Keratinocyte (primary cell): ENCODE data around the gene ACOT7. TPM values are rescaled to one million over a fixed set of nuclear protein-coding genes. Genes with fewer than 3 reads are reported as not detected.

Experiments
- DNase-seq: peaks from one replicate; pipeline ENCODE4 v3.0.0-alpha.2; 2011; ENCODE audit warnings: low read depth, missing footprints, low spot score
- FAIRE-seq: peaks from 2 replicates; lab custom pipeline; 2011; peaks lifted over from hg19 to GRCh38; lab: Jason Lieb, UNC
- H2AFZ ChIP-seq: 2 replicates; pipeline ENCODE4 v1.6.0; 2012; ENCODE audit warnings: low read length, control low read depth, inconsistent platforms; ENCODE audit not compliant: control insufficient read depth
- H3K27ac ChIP-seq: 2 replicates; pipeline ENCODE4 v1.5.1; 2011; ENCODE audit warnings: low read length; ENCODE audit not compliant: control insufficient read depth, insufficient read depth
- H3K27me3 ChIP-seq: 3 replicates; pipeline ENCODE4 v1.6.0; 2011; ENCODE audit warnings: low read length; ENCODE audit not compliant: control insufficient read depth, insufficient read depth; ENCODE audit errors: extremely low read depth
- H3K36me3 ChIP-seq, 2 experiments: 2 replicates in 1 of 2; 3 replicates in 1 of 2; pipeline ENCODE4 v1.5.1; 2011; ENCODE audit warnings: low read length in 2 of 2, mild to moderate bottlenecking in 1 of 2; ENCODE audit not compliant: control insufficient read depth in 2 of 2, insufficient read depth in 2 of 2; ENCODE audit errors: extremely low read depth in 1 of 2
- H3K4me1 ChIP-seq: 3 replicates; pipeline ENCODE4 v1.5.1; 2011; ENCODE audit warnings: low read length; ENCODE audit not compliant: control insufficient read depth, insufficient read depth; ENCODE audit errors: extremely low read depth
- H3K4me2 ChIP-seq: 3 replicates; pipeline ENCODE4 v1.6.0; 2011; ENCODE audit warnings: low read depth, low read length; ENCODE audit not compliant: control insufficient read depth, insufficient read depth; ENCODE audit errors: extremely low read depth
- H3K4me3 ChIP-seq, 3 experiments: fragments of 200-600 bp in 1 of 3; sonication (generic) in 1 of 3; 2 replicates in 2 of 3; 3 replicates in 1 of 3; pipeline ENCODE4 v1.5.1; 2011 to 2016; ENCODE audit warnings: low read length in 3 of 3, mild to moderate bottlenecking in 3 of 3, control low read depth in 2 of 3, inconsistent platforms in 1 of 3, low read depth in 1 of 3, mixed read lengths in 1 of 3, mixed run types in 1 of 3, moderate library complexity in 1 of 3; ENCODE audit not compliant: control insufficient read depth in 2 of 3, insufficient read depth in 2 of 3; ENCODE audit errors: extremely low read depth in 1 of 3
- H3K79me2 ChIP-seq: 2 replicates; pipeline ENCODE4 v1.6.0; 2012; ENCODE audit warnings: low read length; ENCODE audit not compliant: control insufficient read depth, insufficient read depth
- H3K9ac ChIP-seq: 3 replicates; pipeline ENCODE4 v1.6.0; 2011; ENCODE audit warnings: low read length; ENCODE audit not compliant: control insufficient read depth, insufficient read depth; ENCODE audit errors: extremely low read depth
- H3K9me1 ChIP-seq: 3 replicates; pipeline ENCODE4 v1.6.0; 2011; ENCODE audit warnings: low read length; ENCODE audit not compliant: control insufficient read depth, insufficient read depth; ENCODE audit errors: extremely low read depth
- H3K9me3 ChIP-seq: 2 replicates; pipeline ENCODE4 v1.5.1; 2012; ENCODE audit warnings: low read depth, low read length; ENCODE audit not compliant: control insufficient read depth
- H4K20me1 ChIP-seq: 3 replicates; pipeline ENCODE4 v1.6.0; 2011; ENCODE audit warnings: low read length; ENCODE audit not compliant: control insufficient read depth, insufficient read depth; ENCODE audit errors: extremely low read depth
- EZH2 ChIP-seq: IDR thresholded peaks from one replicate; pipeline ENCODE4 v1.6.1; 2012; ENCODE audit warnings: inconsistent platforms, mild to moderate bottlenecking, low read length, moderate library complexity
- dilution Hi-C: fragments of 300-500 bp; cut with MboI; formaldehyde crosslinking; loops from one replicate; pipeline ENCODE4 v1.7.0; 2020; ENCODE audit warnings: low sequenced_read_pairs; ENCODE audit not compliant: extremely low pct_ligation_motif_present
- polyA plus RNA-seq, 5 experiments: library from polyadenylated mRNA; depleted of rRNA in 3 of 5; stranded (reverse) in 3 of 5; stranded (forward) in 1 of 5; unstranded in 1 of 5; fragments of >200 nt; gene quantifications; 1 replicate in 1 of 5; 2 replicates in 3 of 5; 3 replicates in 1 of 5; pipeline versions ENCODE4 v1.2.1 to v1.2.3, GENCODE V29; 2011 to 2012; ENCODE audit warnings: missing spikeins in 2 of 5, low read depth in 1 of 5, low replicate concordance in 1 of 5
- TF ChIP-seq, protein P1 (sequence below), 3 experiments: IDR thresholded peaks in 1 of 3; conservative IDR thresholded peaks in 1 of 3; optimal IDR thresholded peaks in 1 of 3; 2 replicates in 2 of 3; 3 replicates in 1 of 3; pipeline versions ENCODE3 to v1.5.1; 2011; ENCODE audit warnings: low read length in 3 of 3, mild to moderate bottlenecking in 3 of 3, moderate library complexity in 2 of 3, control low read depth in 1 of 3, inconsistent platforms in 1 of 3; ENCODE audit not compliant: insufficient read depth in 2 of 3; ENCODE audit errors: extremely low read depth in 1 of 3

The ACOT7 gene
- polyA plus RNA-seq, 1 donor (not counting 4 experiments of a cell fraction or from before 2014, with no cell fraction given) = 226 TPM

DNA sequence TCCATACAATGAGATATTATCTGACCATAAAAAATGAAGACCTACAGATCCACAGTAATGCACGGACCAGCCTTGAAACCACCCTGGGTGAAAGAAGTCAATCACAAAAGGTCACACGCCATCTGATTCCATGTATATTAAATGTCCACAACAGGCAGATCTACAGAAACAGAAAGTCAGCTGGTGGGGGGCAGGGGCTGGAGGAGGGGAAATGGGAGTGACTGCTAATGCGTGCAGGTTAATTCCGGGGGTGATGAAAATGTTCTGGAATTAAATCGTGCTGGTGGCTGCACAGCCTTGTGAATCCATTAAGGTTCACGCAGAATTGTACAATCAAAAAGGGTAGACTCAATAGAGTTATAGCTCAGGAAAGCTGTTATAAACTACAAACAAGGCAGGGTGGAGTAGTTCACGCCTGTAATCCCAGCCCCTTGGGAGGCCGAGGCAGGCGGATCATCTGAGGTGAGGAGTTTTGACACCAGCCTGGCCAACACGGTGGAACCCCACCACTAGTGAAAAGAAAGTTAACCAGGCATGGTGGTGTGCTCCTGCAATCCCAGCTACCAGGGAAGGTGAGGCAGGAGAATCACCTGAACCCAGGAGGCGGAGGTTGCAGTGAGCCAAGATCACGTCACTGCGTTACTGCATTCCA lies 32.3 kb downstream of the ACOT7 start:
- H3K9ac ChIP-seq = no peak overlapping the region
- FAIRE-seq (no peak), DNase-seq (no peak)
- peak overlapping the region; percentile 20 for H3K27ac ChIP-seq
- dilution Hi-C loops = no loop called here
- H3K9me3 ChIP-seq = no peaks in the 10 kb centered on the region
- H3K27me3 ChIP-seq = no peaks in the 10 kb centered on the region
- H3K79me2 ChIP-seq = peaks cover 55% of the 10 kb centered on the region
- H4K20me1 ChIP-seq = peaks cover 4% of the 10 kb centered on the region
- peaks cover 4% of the 10 kb centered on the region in 2 experiments for H3K36me3 ChIP-seq
- no peak overlapping the region for H3K4me3 ChIP-seq
- H2AFZ ChIP-seq = no peak overlapping the region
- TF ChIP-seq, protein P1, sequence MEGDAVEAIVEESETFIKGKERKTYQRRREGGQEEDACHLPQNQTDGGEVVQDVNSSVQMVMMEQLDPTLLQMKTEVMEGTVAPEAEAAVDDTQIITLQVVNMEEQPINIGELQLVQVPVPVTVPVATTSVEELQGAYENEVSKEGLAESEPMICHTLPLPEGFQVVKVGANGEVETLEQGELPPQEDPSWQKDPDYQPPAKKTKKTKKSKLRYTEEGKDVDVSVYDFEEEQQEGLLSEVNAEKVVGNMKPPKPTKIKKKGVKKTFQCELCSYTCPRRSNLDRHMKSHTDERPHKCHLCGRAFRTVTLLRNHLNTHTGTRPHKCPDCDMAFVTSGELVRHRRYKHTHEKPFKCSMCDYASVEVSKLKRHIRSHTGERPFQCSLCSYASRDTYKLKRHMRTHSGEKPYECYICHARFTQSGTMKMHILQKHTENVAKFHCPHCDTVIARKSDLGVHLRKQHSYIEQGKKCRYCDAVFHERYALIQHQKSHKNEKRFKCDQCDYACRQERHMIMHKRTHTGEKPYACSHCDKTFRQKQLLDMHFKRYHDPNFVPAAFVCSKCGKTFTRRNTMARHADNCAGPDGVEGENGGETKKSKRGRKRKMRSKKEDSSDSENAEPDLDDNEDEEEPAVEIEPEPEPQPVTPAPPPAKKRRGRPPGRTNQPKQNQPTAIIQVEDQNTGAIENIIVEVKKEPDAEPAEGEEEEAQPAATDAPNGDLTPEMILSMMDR (optimal IDR thresholded peaks at IDR 0.05 in 1 of 3, IDR thresholded peaks at IDR 0.05 in 1 of 3, conservative IDR thresholded peaks at IDR 0.05 in 1 of 3; ENCODE audit: extremely low read depth in 1 of 3, insufficient read depth in 2 of 3, low read length in 3 of 3) = no peak
- TF ChIP-seq EZH2 = no peak
- no peak overlapping the region for H3K4me2 ChIP-seq
- H3K4me1 ChIP-seq = peaks cover 59% of the 10 kb centered on the region
- peaks cover 6% of the 10 kb centered on the region for H3K9me1 ChIP-seq

GRCh38 chr1:6360517-6361070 lies 33.0 kb downstream of the ACOT7 start:
- no peaks in the 10 kb centered on the region for H3K9me3 ChIP-seq
- TF ChIP-seq EZH2 = no peak
- TF ChIP-seq, protein P1 (optimal IDR thresholded peaks at IDR 0.05 in 1 of 3, IDR thresholded peaks at IDR 0.05 in 1 of 3, conservative IDR thresholded peaks at IDR 0.05 in 1 of 3; ENCODE audit: extremely low read depth in 1 of 3, insufficient read depth in 2 of 3, low read length in 3 of 3) = no peak
- DNase-seq = no peak
- H3K27ac ChIP-seq = peak overlapping the region; percentile 84
- peaks cover 4% of the 10 kb centered on the region in 2 experiments for H3K36me3 ChIP-seq
- peaks cover 4% of the 10 kb centered on the region for H4K20me1 ChIP-seq
- H3K9me1 ChIP-seq = peaks cover 6% of the 10 kb centered on the region
- dilution Hi-C loops = no loop called here
- peaks cover 62% of the 10 kb centered on the region for H3K79me2 ChIP-seq
- H3K4me3 ChIP-seq = no peak overlapping the region
- FAIRE-seq = no peak
- H3K4me2 ChIP-seq = peak overlapping the region; percentile 81
- peaks cover 59% of the 10 kb centered on the region for H3K4me1 ChIP-seq
- H2AFZ ChIP-seq = no peak overlapping the region
- peak overlapping the region; percentile 69 for H3K9ac ChIP-seq
- H3K27me3 ChIP-seq = no peaks in the 10 kb centered on the region
